Upper lobe of left lung (tissue), 6 donors: ENCODE measurements around the gene STIMATE. TPM values are rescaled to one million over a fixed set of nuclear protein-coding genes. Genes with fewer than 3 reads are reported as not detected.
A peak's percentile ranks its signal among the peaks of the same experiment; 100 is the strongest.

Experiments
- ATAC-seq, 2 donors: fragments of 200-7000 bp; cut with Tn5 transposase; one replicate each; pipeline ENCODE4 v1.9.1; 2022; ENCODE audit warnings: mild to moderate bottlenecking in 2 of 2, moderate library complexity in 2 of 2; ENCODE audit not compliant: low FRiP score in 2 of 2
- DNase-seq, 2 donors: peaks; one replicate each; pipeline ENCODE4 v3.0.0-alpha.2; 2019 to 2020
- H3K27ac ChIP-seq, 4 donors: fragments of 200-600 bp; sonication (generic); one replicate each; pipeline ENCODE4 v1.5.1; 2016 to 2019
- H3K27me3 ChIP-seq, 4 donors: fragments of 200-600 bp; sonication (generic); one replicate each; pipeline ENCODE4 v1.5.1; 2017 to 2019
- H3K36me3 ChIP-seq, 4 donors: fragments of 200-600 bp; sonication (generic); one replicate each; pipeline ENCODE4 v1.5.1; 2016 to 2019
- H3K4me1 ChIP-seq, 4 donors: fragments of 200-600 bp; sonication (generic); one replicate each; pipeline ENCODE4 v1.5.1; 2018 to 2019
- H3K4me3 ChIP-seq, 4 donors: fragments of 200-600 bp; sonication (generic); one replicate each; pipeline ENCODE4 v1.5.1; 2017 to 2019; ENCODE audit warnings: mild to moderate bottlenecking in 2 of 4, moderate library complexity in 1 of 4
- H3K9me3 ChIP-seq, 4 donors: fragments of 200-600 bp; sonication (generic); one replicate each; pipeline ENCODE4 v1.5.1; 2018 to 2019
- EP300 ChIP-seq, 4 donors: sonication (generic); formaldehyde crosslinking; IDR thresholded peaks; one replicate each; pipeline ENCODE4 v1.5.1; 2017; ENCODE audit warnings: antibody characterized with exemption in 4 of 4, control low read depth in 2 of 4
- POLR2A ChIP-seq, 4 donors: fragments of 450-650 bp; IDR thresholded peaks; one replicate each; pipeline ENCODE4 v1.5.1; 2016 to 2017; ENCODE audit warnings: antibody characterized with exemption in 4 of 4, mild to moderate bottlenecking in 2 of 4
- POLR2AphosphoS5 ChIP-seq, 2 donors: sonication (generic); formaldehyde crosslinking; IDR thresholded peaks; one replicate each; pipeline ENCODE4 v1.5.1; 2017; ENCODE audit warnings: antibody characterized with exemption in 2 of 2
- WGBS, 2 donors: methylation state at CpG; one replicate each; pipeline ENCODE4 v1.1.5; 2017 to 2018; 5-methylcytosine and 5-hydroxymethylcytosine counted together
- total RNA-seq, 6 donors: library from RNA; depleted of rRNA in 4 of 6; stranded (reverse); fragments of >200 nt in 4 of 6; gene quantifications; one replicate each; pipeline versions ENCODE4 v1.1.0 to v1.2.1, GENCODE V29; 2016 to 2021
- TF ChIP-seq, protein P1 (sequence below), 6 experiments: fragments of 450-650 bp in 4 of 6; fragments of 200-600 bp in 2 of 6; sonication (generic) in 2 of 6; IDR thresholded peaks; one replicate each; pipeline ENCODE4 v1.5.1; 2016 to 2019; ENCODE audit warnings: antibody characterized with exemption in 6 of 6
- donor health status: DM: no; HTN: no; CAD: no; lungs with moderate emphysema.
- donor health status: DM: no; HTN: yes; CAD: no; lungs with severe emphysema.

STIMATE gene
- total RNA-seq, 6 donors from 2014 or later, result 39.7 to 87.0 (median 44.9) TPM

- Histone ChIP-seq H3K4me1 (peaks cover 20 to 33% (median 28%) of the 10 kb centered on the region in 4 donors), H3K36me3 (peaks cover 6 to 63% (median 40%) of the 10 kb centered on the region in 4 donors), H3K4me3 (no peak overlapping the region), H3K27me3 (no peaks in the 10 kb centered on the region), H3K27ac (peak overlapping the region in 3 of 4 donors; percentile 72 to 80 (median 74)), H3K9me3 (no peaks in the 10 kb centered on the region)
- WGBS, 2 donors, result 26% methylated on average over 6 of the region's 6 CpGs
- DNase-seq, result peak in 1 of 2 donors; percentile 61
- TF ChIP-seq POLR2AphosphoS5 (IDR thresholded peaks at IDR 0.05), result peak in 1 of 2 donors; percentile 33
- TF ChIP-seq EP300 (IDR thresholded peaks at IDR 0.05), result no peak
- TF ChIP-seq, protein P1, sequence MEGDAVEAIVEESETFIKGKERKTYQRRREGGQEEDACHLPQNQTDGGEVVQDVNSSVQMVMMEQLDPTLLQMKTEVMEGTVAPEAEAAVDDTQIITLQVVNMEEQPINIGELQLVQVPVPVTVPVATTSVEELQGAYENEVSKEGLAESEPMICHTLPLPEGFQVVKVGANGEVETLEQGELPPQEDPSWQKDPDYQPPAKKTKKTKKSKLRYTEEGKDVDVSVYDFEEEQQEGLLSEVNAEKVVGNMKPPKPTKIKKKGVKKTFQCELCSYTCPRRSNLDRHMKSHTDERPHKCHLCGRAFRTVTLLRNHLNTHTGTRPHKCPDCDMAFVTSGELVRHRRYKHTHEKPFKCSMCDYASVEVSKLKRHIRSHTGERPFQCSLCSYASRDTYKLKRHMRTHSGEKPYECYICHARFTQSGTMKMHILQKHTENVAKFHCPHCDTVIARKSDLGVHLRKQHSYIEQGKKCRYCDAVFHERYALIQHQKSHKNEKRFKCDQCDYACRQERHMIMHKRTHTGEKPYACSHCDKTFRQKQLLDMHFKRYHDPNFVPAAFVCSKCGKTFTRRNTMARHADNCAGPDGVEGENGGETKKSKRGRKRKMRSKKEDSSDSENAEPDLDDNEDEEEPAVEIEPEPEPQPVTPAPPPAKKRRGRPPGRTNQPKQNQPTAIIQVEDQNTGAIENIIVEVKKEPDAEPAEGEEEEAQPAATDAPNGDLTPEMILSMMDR (IDR thresholded peaks at IDR 0.05), result no peak
- peak; percentile 20 to 51 for ATAC-seq
Measured at GRCh38 chr3:52845157-52845556, 52.2 kb downstream of the STIMATE start.

- WGBS, 2 donors, result 72 to 75% methylated on average over 16 to 18 of the region's 18 CpGs
- ATAC-seq (no peak), DNase-seq (no peak)
- Histone ChIP-seq H3K9me3 (no peaks in the 10 kb centered on the region), H3K36me3 (peaks cover 6 to 64% (median 37%) of the 10 kb centered on the region in 4 donors), H3K27me3 (no peaks in the 10 kb centered on the region), H3K4me3 (no peak overlapping the region), H3K4me1 (peaks cover 20 to 33% (median 28%) of the 10 kb centered on the region in 4 donors), H3K27ac (peak overlapping the region; percentile 26 to 80 (median 73))
- TF ChIP-seq POLR2A (IDR thresholded peaks at IDR 0.05), result no peak
Measured at GRCh38 chr3:52844290-52844975, 52.9 kb downstream of the STIMATE start.

DNA sequence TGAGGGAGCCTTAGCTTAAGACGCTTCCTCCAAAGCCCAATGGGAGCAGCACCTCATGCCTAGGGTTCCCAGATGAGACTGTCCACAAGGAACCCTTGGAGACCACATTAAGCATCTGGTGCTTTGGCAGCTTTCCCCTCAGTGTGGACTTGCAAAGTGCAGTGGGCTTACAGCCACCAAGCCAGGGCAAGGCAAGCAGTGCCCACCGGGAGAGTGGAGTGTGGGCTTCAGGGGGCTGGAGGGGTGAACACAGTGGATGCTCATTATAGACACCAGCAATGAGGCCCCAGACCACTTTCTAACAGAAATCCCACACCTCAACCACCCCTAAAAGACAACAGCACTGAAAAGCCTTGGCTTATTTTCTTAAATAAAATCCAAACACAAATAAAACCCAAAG, 53.5 kb downstream of the STIMATE start:
- no peak for TF ChIP-seq POLR2A (IDR thresholded peaks at IDR 0.05)
- TF ChIP-seq EP300 (IDR thresholded peaks at IDR 0.05), result no peak
- TF ChIP-seq, protein P1 (IDR thresholded peaks at IDR 0.05), result no peak
- no peak for TF ChIP-seq POLR2AphosphoS5 (IDR thresholded peaks at IDR 0.05)
- ATAC-seq (no peak), DNase-seq (no peak)
- Histone ChIP-seq H3K36me3 (peaks cover 6 to 63% (median 37%) of the 10 kb centered on the region in 4 donors), H3K27ac (peak overlapping the region in 3 of 4 donors; percentile 72 to 80 (median 74)), H3K9me3 (no peaks in the 10 kb centered on the region), H3K4me1 (peaks cover 20 to 33% (median 28%) of the 10 kb centered on the region in 4 donors), H3K27me3 (no peaks in the 10 kb centered on the region), H3K4me3 (no peak overlapping the region)
- WGBS, 2 donors, result 81 to 90% methylated on average over 1 to 2 of the region's 2 CpGs

DNA sequence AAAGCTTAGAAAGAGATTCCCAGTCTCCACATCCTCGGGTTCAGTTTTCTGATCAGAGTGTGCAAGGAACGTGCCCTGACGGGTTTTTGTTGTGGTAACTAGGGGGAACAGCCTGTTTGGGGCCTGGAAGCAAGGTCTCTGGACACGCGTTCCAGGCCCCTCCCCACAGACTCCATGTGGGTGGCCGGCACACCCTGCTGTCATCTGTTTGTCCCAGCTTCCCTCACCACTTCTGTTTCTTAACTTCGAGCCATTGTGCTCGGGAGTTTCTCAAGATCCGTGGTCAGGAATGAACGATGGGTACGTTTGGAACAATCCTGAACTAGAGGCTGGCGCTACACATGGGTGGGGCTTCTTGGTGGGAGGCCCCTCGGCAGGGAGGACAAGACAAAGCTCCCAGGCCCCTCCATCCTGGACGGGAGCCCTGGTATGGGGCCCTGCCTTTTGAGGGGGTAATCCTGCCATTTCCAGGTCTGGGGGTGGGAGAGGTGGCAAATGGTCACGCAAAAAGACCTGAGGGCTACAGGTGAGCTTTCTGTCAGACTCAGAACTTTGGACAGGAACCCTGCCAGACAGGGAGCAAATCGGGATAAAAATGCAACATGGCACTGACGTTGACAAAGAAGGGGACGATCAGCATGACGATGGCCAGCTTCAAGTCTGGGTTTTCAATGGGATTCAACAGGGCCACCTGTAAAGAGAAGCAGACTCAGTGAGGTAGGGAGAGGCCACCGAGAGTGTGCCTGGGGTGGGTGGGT, 54.1 kb downstream of the STIMATE start:
- Histone ChIP-seq H3K36me3 (peaks cover 6 to 63% (median 37%) of the 10 kb centered on the region in 4 donors), H3K4me3 (no peak overlapping the region), H3K9me3 (no peaks in the 10 kb centered on the region), H3K27ac (peak overlapping the region in 3 of 4 donors; percentile 64 to 80 (median 72)), H3K4me1 (peaks cover 20 to 33% (median 28%) of the 10 kb centered on the region in 4 donors), H3K27me3 (no peaks in the 10 kb centered on the region)
- DNase-seq (peak in 1 of 2 donors; percentile 35), ATAC-seq (peak in 1 of 2 donors; percentile 49)
- WGBS, 2 donors, result 68 to 80% methylated on average over 15 to 20 of the region's 20 CpGs
- TF ChIP-seq EP300 (IDR thresholded peaks at IDR 0.05) (no peak), POLR2A (IDR thresholded peaks at IDR 0.05) (no peak), POLR2AphosphoS5 (IDR thresholded peaks at IDR 0.05) (no peak)
- TF ChIP-seq, protein P1 (IDR thresholded peaks at IDR 0.05), result no peak

GRCh38 chr3:52842424-52842823, 54.9 kb downstream of the STIMATE start:
- DNase-seq (no peak), ATAC-seq (peak; percentile 36 to 37)
- Histone ChIP-seq H3K27me3 (no peaks in the 10 kb centered on the region), H3K27ac (peak overlapping the region in 1 of 4 donors; percentile 33), H3K36me3 (peaks cover under 1 to 58% (median 31%) of the 10 kb centered on the region in 4 donors), H3K9me3 (no peaks in the 10 kb centered on the region), H3K4me3 (no peak overlapping the region), H3K4me1 (peaks cover 20 to 33% (median 28%) of the 10 kb centered on the region in 4 donors)
- TF ChIP-seq POLR2A (IDR thresholded peaks at IDR 0.05) (no peak), EP300 (IDR thresholded peaks at IDR 0.05) (no peak), POLR2AphosphoS5 (IDR thresholded peaks at IDR 0.05) (no peak)
- TF ChIP-seq, protein P1 (IDR thresholded peaks at IDR 0.05), result no peak
- 71 to 81% methylated on average over 7 of the region's 7 CpGs for WGBS, 2 donors
